ENCODE results near the gene OR51D1.

GRCh38 chr11:4611986-4612385 is 25.3 kb upstream of the OR51D1 start:
- TF ChIP-seq CTCF (IDR thresholded peaks at IDR 0.05) (no peak), POLR2AphosphoS5 (IDR thresholded peaks at IDR 0.05) (no peak), POLR2A (IDR thresholded peaks at IDR 0.05) (no peak), EP300 (IDR thresholded peaks at IDR 0.05) (no peak)

Measured in suprapubic skin (tissue), 4 donors.